ENCODE data around the gene CELF4. TPM values are rescaled to one million over a fixed set of nuclear protein-coding genes. Genes with fewer than 3 reads are reported as not detected.

Gene CELF4
- total RNA-seq, 6 donors from 2014 or later = 0.15 to 1.4 (median 0.81) TPM; not detected in 1

- no peak for ATAC-seq (ENCODE audit: low FRiP score in 2 of 2)
- H3K4me3 ChIP-seq = peak overlapping the region in 1 of 4 donors; percentile 61
- no peaks in the 10 kb centered on the region for H3K9me3 ChIP-seq
- H3K4me1 ChIP-seq = peaks cover 21 to 30% (median 26%) of the 10 kb centered on the region in 4 donors
- H3K27ac ChIP-seq = no peak overlapping the region
- H3K36me3 ChIP-seq = no peaks in the 10 kb centered on the region
- WGBS, 2 donors = 27 to 53% methylated on average over 9 to 10 of the region's 10 CpGs
- peaks cover 0 to 32% (median 18%) of the 10 kb centered on the region in 4 donors for H3K27me3 ChIP-seq
- DNase-seq = no peak
- TF ChIP-seq CTCF (IDR thresholded peaks at IDR 0.05) (no peak), POLR2A (IDR thresholded peaks at IDR 0.05) (no peak), EP300 (IDR thresholded peaks at IDR 0.05) (no peak), POLR2AphosphoS5 (IDR thresholded peaks at IDR 0.05) (no peak)
Observed at GRCh38 chr18:37567994-37568359, 2.4 kb upstream of the CELF4 start.

- no peak for TF ChIP-seq EP300 (IDR thresholded peaks at IDR 0.05)
- TF ChIP-seq POLR2AphosphoS5 (IDR thresholded peaks at IDR 0.05) = no peak
- TF ChIP-seq CTCF (IDR thresholded peaks at IDR 0.05) = no peak
- TF ChIP-seq POLR2A (IDR thresholded peaks at IDR 0.05) = no peak
- WGBS, 2 donors = 7 to 15% methylated on average over 37 to 65 of the region's 72 CpGs
- Histone ChIP-seq H3K27me3 (peaks cover 0 to 32% (median 18%) of the 10 kb centered on the region in 4 donors), H3K27ac (peak overlapping the region in 1 of 4 donors; percentile 21), H3K9me3 (no peaks in the 10 kb centered on the region), H3K36me3 (no peaks in the 10 kb centered on the region), H3K4me1 (peaks cover 21 to 30% (median 26%) of the 10 kb centered on the region in 4 donors), H3K4me3 (peak overlapping the region; percentile 20 to 61 (median 54))
- ATAC-seq (ENCODE audit: low FRiP score in 2 of 2) (no peak), DNase-seq (peak in 1 of 2 donors; percentile 79)
Observed at GRCh38 chr18:37567061-37567993, 1.7 kb upstream of the CELF4 start.

- DNase-seq (no peak), ATAC-seq (ENCODE audit: low FRiP score in 2 of 2) (peak in 1 of 2 donors; percentile 7)
- 3 to 6% methylated on average over 44 to 51 of the region's 51 CpGs for WGBS, 2 donors
- peak overlapping the region; percentile 20 to 61 (median 54) for H3K4me3 ChIP-seq
- no peaks in the 10 kb centered on the region for H3K9me3 ChIP-seq
- peaks cover 0 to 32% (median 18%) of the 10 kb centered on the region in 4 donors for H3K27me3 ChIP-seq
- H3K36me3 ChIP-seq = no peaks in the 10 kb centered on the region
- H3K4me1 ChIP-seq = peaks cover 21 to 30% (median 26%) of the 10 kb centered on the region in 4 donors
- TF ChIP-seq POLR2AphosphoS5 (IDR thresholded peaks at IDR 0.05) (no peak), CTCF (IDR thresholded peaks at IDR 0.05) (no peak), EP300 (IDR thresholded peaks at IDR 0.05) (no peak), POLR2A (IDR thresholded peaks at IDR 0.05) (no peak)
- H3K27ac ChIP-seq = peak overlapping the region in 1 of 4 donors; percentile 21
Observed at GRCh38 chr18:37566479-37567060, 972 bp upstream of the CELF4 start.

GRCh38 chr18:37565977-37566478 lies 430 bp upstream of the CELF4 start:
- WGBS, 2 donors = 2 to 3% methylated on average over 11 to 39 of the region's 49 CpGs
- TF ChIP-seq POLR2A (IDR thresholded peaks at IDR 0.05) = no peak
- no peak for TF ChIP-seq CTCF (IDR thresholded peaks at IDR 0.05)
- TF ChIP-seq EP300 (IDR thresholded peaks at IDR 0.05) = no peak
- no peak for TF ChIP-seq POLR2AphosphoS5 (IDR thresholded peaks at IDR 0.05)
- Histone ChIP-seq H3K4me1 (peaks cover 21 to 30% (median 26%) of the 10 kb centered on the region in 4 donors), H3K27ac (no peak overlapping the region), H3K36me3 (no peaks in the 10 kb centered on the region), H3K27me3 (peaks cover 0 to 32% (median 18%) of the 10 kb centered on the region in 4 donors), H3K4me3 (peak overlapping the region in 3 of 4 donors; percentile 48 to 61 (median 60)), H3K9me3 (no peaks in the 10 kb centered on the region)
- peak in 1 of 2 donors; percentile 86 for DNase-seq
- peak in 1 of 2 donors; percentile 70 for ATAC-seq (ENCODE audit: low FRiP score in 2 of 2)

Data from upper lobe of left lung (tissue), 6 donors.